Neural cell (in vitro differentiated cells): Measurements from ENCODE around the gene CACNA2D1. TPM values are rescaled to one million over a fixed set of nuclear protein-coding genes. Genes with fewer than 3 reads are reported as not detected.
"Not testable (repeated sequence)": the region's sequence is repeated elsewhere in the genome, so short reads cannot be mapped to it uniquely, and the experiment has no call there.

Experiments used
- H2AFZ ChIP-seq: fragments of 200-600, 300-800 bp; sonication (generic), shearing (Covaris generic); 2 replicates; pipeline ENCODE4 v1.6.0; 2014; ENCODE audit warnings: low read depth, mild to moderate bottlenecking, antibody characterized with exemption, low read length, moderate library complexity
- H3F3A ChIP-seq: fragments of 200-600 bp; shearing (Covaris generic); 2 replicates; pipeline ENCODE4 v1.6.1; 2016; ENCODE audit warnings: mild to moderate bottlenecking, moderate library complexity, mixed read lengths, antibody characterized with exemption, low read length; ENCODE audit not compliant: insufficient read depth, poor library complexity, severe bottlenecking
- H3K27ac ChIP-seq: fragments of 200-600, 300-800 bp; sonication (generic), shearing (Covaris generic); 2 replicates; pipeline ENCODE4 v1.5.1; 2014; ENCODE audit warnings: mild to moderate bottlenecking, low read length, moderate library complexity
- H3K27me3 ChIP-seq: fragments of 300-800, 200-600 bp; sonication (generic), shearing (Covaris generic); 2 replicates; pipeline ENCODE4 v1.6.0; 2014; ENCODE audit warnings: mild to moderate bottlenecking, low read depth, low read length, moderate library complexity; ENCODE audit not compliant: insufficient read depth
- H3K36me3 ChIP-seq: fragments of 300-800, 200-600 bp; sonication (generic), shearing (Covaris generic); 2 replicates; pipeline ENCODE4 v1.5.1; 2014; ENCODE audit warnings: mild to moderate bottlenecking, antibody characterized with exemption, low read length, moderate library complexity; ENCODE audit not compliant: insufficient read depth
- H3K4me2 ChIP-seq: fragments of 300-800, 200-600 bp; sonication (generic), shearing (Covaris generic); 2 replicates; pipeline ENCODE4 v1.6.0; 2014; ENCODE audit warnings: mild to moderate bottlenecking, low read length
- H3K4me3 ChIP-seq: fragments of 300-800, 200-600 bp; sonication (generic), shearing (Covaris generic); 2 replicates; pipeline ENCODE4 v1.5.1; 2014; ENCODE audit warnings: mild to moderate bottlenecking, low read length, moderate library complexity
- H3K79me2 ChIP-seq: fragments of 200-600 bp; shearing (Covaris generic); replicated peaks from 2 replicates; pipeline ENCODE4 v1.6.0; 2014; ENCODE audit warnings: mild to moderate bottlenecking, low read length, moderate library complexity; ENCODE audit not compliant: insufficient read depth
- H3K9ac ChIP-seq: fragments of 300-800, 200-600 bp; sonication (generic), shearing (Covaris generic); 2 replicates; pipeline ENCODE4 v1.6.1; 2016; ENCODE audit warnings: mild to moderate bottlenecking, low read length, mixed read lengths
- H3K9me2 ChIP-seq: fragments of 200-600 bp; shearing (Covaris generic); 2 replicates; pipeline ENCODE4 v1.6.1; 2016; ENCODE audit warnings: mild to moderate bottlenecking, low read length, mixed read lengths; ENCODE audit not compliant: insufficient read depth
- H3K9me3 ChIP-seq: fragments of 200-600, 300-800 bp; sonication (generic), shearing (Covaris generic); 2 replicates; pipeline ENCODE4 v1.6.1; 2016; ENCODE audit warnings: mild to moderate bottlenecking, mixed run types, low read length, moderate library complexity, mixed read lengths
- H4K20me1 ChIP-seq: fragments of 200-600 bp; shearing (Covaris generic); 2 replicates; pipeline ENCODE4 v1.6.1; 2016; ENCODE audit warnings: mild to moderate bottlenecking, mixed run types; ENCODE audit not compliant: insufficient read depth
- EP300 ChIP-seq: fragments of 450-650 bp; conservative IDR thresholded peaks from 2 replicates; pipeline ENCODE4 v1.6.1; 2014; ENCODE audit warnings: antibody characterized with exemption, mild to moderate bottlenecking, moderate library complexity; ENCODE audit not compliant: poor library complexity, severe bottlenecking
- EZH2 ChIP-seq: fragments of 200-600, 300-800 bp; shearing (Covaris generic), sonication (generic); IDR thresholded peaks from 2 replicates; pipeline ENCODE4 v1.6.1; 2014; ENCODE audit warnings: antibody characterized with exemption, low read length, borderline replicate concordance, mild to moderate bottlenecking; ENCODE audit not compliant: insufficient read depth, poor library complexity, severe bottlenecking
- MXI1 ChIP-seq: fragments of 450-650 bp; conservative IDR thresholded peaks from 2 replicates; pipeline ENCODE4 v1.6.1; 2014; ENCODE audit warnings: antibody characterized with exemption, mild to moderate bottlenecking; ENCODE audit not compliant: poor library complexity, severe bottlenecking
- POLR2AphosphoS5 ChIP-seq: IDR thresholded peaks from 2 replicates; pipeline ENCODE4 v1.6.1; 2012
- RAD21 ChIP-seq: fragments of 450-650 bp; conservative IDR thresholded peaks from 2 replicates; pipeline ENCODE4 v1.6.1; 2014; ENCODE audit warnings: antibody characterized with exemption, mild to moderate bottlenecking, moderate library complexity
- SMC3 ChIP-seq: fragments of 450-650 bp; conservative IDR thresholded peaks from 2 replicates; pipeline ENCODE4 v1.6.1; 2014; ENCODE audit warnings: antibody characterized with exemption, mild to moderate bottlenecking, moderate library complexity; ENCODE audit not compliant: poor library complexity
- TAF1 ChIP-seq: IDR thresholded peaks from 2 replicates; pipeline ENCODE4 v1.6.1; 2012; ENCODE audit warnings: low read depth
- polyA plus RNA-seq: library from polyadenylated mRNA; depleted of rRNA; stranded (reverse); fragments of >200 nt; gene quantifications from 2 replicates; pipeline ENCODE4 v1.2.3, GENCODE V29; 2014
- TF ChIP-seq, protein P1 (sequence below): fragments of 450-650 bp; IDR thresholded peaks from 2 replicates; pipeline ENCODE4 v1.5.1; 2014; ENCODE audit warnings: antibody characterized with exemption, mild to moderate bottlenecking, moderate library complexity; ENCODE audit not compliant: poor library complexity, severe bottlenecking
- TF ChIP-seq, protein P2 (sequence below): IDR thresholded peaks from 2 replicates; pipeline ENCODE4 v1.6.1; 2012; ENCODE audit warnings: borderline replicate concordance

CACNA2D1 gene
- polyA plus RNA-seq, 1 donor from 2014 or later, result 7.0 TPM

DNA sequence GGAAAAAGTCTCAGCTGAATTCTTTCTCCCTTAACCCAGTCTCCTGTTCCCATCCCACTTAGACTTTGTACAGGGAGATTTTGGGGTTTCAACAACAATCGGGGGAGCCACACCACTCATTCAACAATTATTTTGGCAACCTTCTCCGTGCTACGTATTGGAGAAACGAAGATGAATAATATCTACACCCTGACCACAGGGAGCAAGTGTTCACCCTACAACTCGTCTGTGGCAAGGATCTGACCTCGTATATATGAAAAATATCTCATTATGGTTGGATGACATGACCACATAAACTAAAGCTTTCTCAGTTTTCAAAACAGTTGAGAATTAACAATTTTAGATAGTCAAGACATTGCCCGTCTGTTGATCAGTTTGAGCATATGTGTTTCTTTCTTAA is 302.1 kb downstream of the CACNA2D1 start:
- H3K27me3 ChIP-seq, result no peaks in the 10 kb centered on the region
- H4K20me1 ChIP-seq, result no peaks in the 10 kb centered on the region
- no peak overlapping the region for H2AFZ ChIP-seq
- no peaks in the 10 kb centered on the region for H3K36me3 ChIP-seq
- H3K4me2 ChIP-seq, result no peak overlapping the region
- no peak for TF ChIP-seq EP300
- TF ChIP-seq EZH2, result no peak
- TF ChIP-seq SMC3, result no peak
- TF ChIP-seq, protein P1, sequence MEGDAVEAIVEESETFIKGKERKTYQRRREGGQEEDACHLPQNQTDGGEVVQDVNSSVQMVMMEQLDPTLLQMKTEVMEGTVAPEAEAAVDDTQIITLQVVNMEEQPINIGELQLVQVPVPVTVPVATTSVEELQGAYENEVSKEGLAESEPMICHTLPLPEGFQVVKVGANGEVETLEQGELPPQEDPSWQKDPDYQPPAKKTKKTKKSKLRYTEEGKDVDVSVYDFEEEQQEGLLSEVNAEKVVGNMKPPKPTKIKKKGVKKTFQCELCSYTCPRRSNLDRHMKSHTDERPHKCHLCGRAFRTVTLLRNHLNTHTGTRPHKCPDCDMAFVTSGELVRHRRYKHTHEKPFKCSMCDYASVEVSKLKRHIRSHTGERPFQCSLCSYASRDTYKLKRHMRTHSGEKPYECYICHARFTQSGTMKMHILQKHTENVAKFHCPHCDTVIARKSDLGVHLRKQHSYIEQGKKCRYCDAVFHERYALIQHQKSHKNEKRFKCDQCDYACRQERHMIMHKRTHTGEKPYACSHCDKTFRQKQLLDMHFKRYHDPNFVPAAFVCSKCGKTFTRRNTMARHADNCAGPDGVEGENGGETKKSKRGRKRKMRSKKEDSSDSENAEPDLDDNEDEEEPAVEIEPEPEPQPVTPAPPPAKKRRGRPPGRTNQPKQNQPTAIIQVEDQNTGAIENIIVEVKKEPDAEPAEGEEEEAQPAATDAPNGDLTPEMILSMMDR, result no peak
- no peak overlapping the region for H3K4me3 ChIP-seq
- no peaks in the 10 kb centered on the region for H3K79me2 ChIP-seq
- no peaks in the 10 kb centered on the region for H3K9me2 ChIP-seq
- H3K9ac ChIP-seq, result no peak overlapping the region
- H3K9me3 ChIP-seq, result no peaks in the 10 kb centered on the region
- no peaks in the 10 kb centered on the region for H3F3A ChIP-seq
- no peak overlapping the region for H3K27ac ChIP-seq

DNA sequence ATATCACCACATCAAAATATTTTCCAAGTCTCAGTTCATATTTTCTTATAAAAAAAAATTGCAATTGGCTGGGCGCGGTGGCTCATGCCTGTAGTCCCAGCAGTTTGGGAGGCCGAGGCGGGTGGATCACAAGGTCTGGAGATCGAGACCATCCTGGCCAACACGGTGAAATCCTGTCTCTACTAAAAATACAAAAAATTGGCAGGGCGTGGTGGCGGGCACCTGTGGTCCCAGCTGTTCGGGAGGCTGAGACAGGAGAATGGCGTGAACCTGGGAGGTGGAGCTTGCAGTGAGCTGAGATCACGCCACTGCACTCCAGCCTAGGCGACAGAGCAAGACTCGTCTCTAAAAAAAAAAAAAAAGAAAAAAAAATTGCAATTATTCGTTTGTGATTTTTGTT is 303.0 kb downstream of the CACNA2D1 start:
- H3K9me3 ChIP-seq, H3K79me2 ChIP-seq, H4K20me1 ChIP-seq, H3K4me3 ChIP-seq, H3F3A ChIP-seq, H2AFZ ChIP-seq, H3K36me3 ChIP-seq, H3K27ac ChIP-seq, H3K27me3 ChIP-seq, H3K9me2 ChIP-seq, H3K4me2 ChIP-seq, H3K9ac ChIP-seq: not testable (repeated sequence)

DNA sequence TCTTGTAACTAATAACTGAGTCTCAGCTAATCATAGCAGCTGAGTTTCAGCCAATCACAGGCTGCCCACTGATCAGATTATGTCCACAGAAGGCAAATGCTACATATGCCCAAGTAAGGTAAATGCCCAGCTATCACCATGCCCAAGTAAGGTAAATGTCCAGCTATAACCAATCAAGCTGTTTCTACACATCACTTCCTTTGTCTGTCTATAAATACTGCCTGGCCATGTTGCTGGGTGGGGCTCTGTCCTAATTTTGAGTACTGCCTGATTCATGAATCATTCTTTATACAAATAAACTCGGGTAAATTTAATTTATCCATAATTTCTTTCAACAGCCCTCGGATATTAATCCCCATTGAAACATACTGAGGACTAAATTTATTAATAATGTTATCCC is 312.4 kb downstream of the CACNA2D1 start:
- Histone ChIP-seq H3K9ac (no peak overlapping the region), H4K20me1 (no peaks in the 10 kb centered on the region), H3K9me2 (no peaks in the 10 kb centered on the region), H3K36me3 (no peaks in the 10 kb centered on the region), H3K4me3 (no peak overlapping the region), H3K9me3 (no peaks in the 10 kb centered on the region), H3F3A (no peaks in the 10 kb centered on the region), H3K79me2 (no peaks in the 10 kb centered on the region), H3K4me2 (no peak overlapping the region), H3K27me3 (no peaks in the 10 kb centered on the region), H3K27ac (no peak overlapping the region), H2AFZ (no peak overlapping the region)
- TF ChIP-seq, protein P2, sequence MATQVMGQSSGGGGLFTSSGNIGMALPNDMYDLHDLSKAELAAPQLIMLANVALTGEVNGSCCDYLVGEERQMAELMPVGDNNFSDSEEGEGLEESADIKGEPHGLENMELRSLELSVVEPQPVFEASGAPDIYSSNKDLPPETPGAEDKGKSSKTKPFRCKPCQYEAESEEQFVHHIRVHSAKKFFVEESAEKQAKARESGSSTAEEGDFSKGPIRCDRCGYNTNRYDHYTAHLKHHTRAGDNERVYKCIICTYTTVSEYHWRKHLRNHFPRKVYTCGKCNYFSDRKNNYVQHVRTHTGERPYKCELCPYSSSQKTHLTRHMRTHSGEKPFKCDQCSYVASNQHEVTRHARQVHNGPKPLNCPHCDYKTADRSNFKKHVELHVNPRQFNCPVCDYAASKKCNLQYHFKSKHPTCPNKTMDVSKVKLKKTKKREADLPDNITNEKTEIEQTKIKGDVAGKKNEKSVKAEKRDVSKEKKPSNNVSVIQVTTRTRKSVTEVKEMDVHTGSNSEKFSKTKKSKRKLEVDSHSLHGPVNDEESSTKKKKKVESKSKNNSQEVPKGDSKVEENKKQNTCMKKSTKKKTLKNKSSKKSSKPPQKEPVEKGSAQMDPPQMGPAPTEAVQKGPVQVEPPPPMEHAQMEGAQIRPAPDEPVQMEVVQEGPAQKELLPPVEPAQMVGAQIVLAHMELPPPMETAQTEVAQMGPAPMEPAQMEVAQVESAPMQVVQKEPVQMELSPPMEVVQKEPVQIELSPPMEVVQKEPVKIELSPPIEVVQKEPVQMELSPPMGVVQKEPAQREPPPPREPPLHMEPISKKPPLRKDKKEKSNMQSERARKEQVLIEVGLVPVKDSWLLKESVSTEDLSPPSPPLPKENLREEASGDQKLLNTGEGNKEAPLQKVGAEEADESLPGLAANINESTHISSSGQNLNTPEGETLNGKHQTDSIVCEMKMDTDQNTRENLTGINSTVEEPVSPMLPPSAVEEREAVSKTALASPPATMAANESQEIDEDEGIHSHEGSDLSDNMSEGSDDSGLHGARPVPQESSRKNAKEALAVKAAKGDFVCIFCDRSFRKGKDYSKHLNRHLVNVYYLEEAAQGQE, result no peak
- TF ChIP-seq TAF1, result no peak
- no peak for TF ChIP-seq SMC3
- TF ChIP-seq MXI1, result no peak
- no peak for TF ChIP-seq RAD21
- no peak for TF ChIP-seq EZH2
- TF ChIP-seq POLR2AphosphoS5, result no peak
- TF ChIP-seq, protein P1, result no peak
- TF ChIP-seq EP300, result no peak
